HepG2 (cell line): ENCODE data around the gene SGF29. TPM values are rescaled to one million over a fixed set of nuclear protein-coding genes. Genes with fewer than 3 reads are reported as not detected.

Experiments used
- CAMTA2 ChIP-seq: sonication (generic); formaldehyde crosslinking; IDR thresholded peaks from 2 replicates; pipeline ENCODE4 v1.4.0; 2020; ENCODE audit warnings: mild to moderate bottlenecking, missing genetic modification reagents, borderline replicate concordance
- CERS6 ChIP-seq: sonication (generic); formaldehyde crosslinking; IDR thresholded peaks from 2 replicates; pipeline ENCODE4 v1.5.0; 2020; ENCODE audit warnings: missing genetic modification reagents
- EHMT2 ChIP-seq: fragments of 200-600 bp; sonication (generic); IDR thresholded peaks from 2 replicates; pipeline ENCODE4 v1.7.0; 2017; ENCODE audit warnings: antibody characterized with exemption, low read depth, low read length, borderline replicate concordance
- ELK4 ChIP-seq: sonication (generic); formaldehyde crosslinking; IDR thresholded peaks from 2 replicates; pipeline ENCODE4 v1.9.0; 2021; ENCODE audit warnings: missing genetic modification reagents, borderline replicate concordance
- ETV6 ChIP-seq: sonication (generic); formaldehyde crosslinking; conservative IDR thresholded peaks from 2 replicates; pipeline ENCODE4 v1.4.0; 2020; ENCODE audit warnings: missing genetic modification reagents
- GATA4 ChIP-seq: sonication (generic); IDR thresholded peaks from 2 replicates; pipeline ENCODE4 v1.6.1; 2016; ENCODE audit warnings: antibody characterized with exemption, low read depth, borderline replicate concordance
- GTF3A ChIP-seq: sonication (generic); formaldehyde crosslinking; conservative IDR thresholded peaks from 2 replicates; pipeline ENCODE4 v1.4.0; 2020; ENCODE audit warnings: mild to moderate bottlenecking, missing genetic modification reagents
- HMGA1 ChIP-seq: sonication (generic); formaldehyde crosslinking; conservative IDR thresholded peaks from 2 replicates; pipeline ENCODE4 v1.4.0; 2020; ENCODE audit warnings: missing genetic modification reagents
- JDP2 ChIP-seq: sonication (generic); formaldehyde crosslinking; IDR thresholded peaks from 2 replicates; pipeline ENCODE4 v1.8.1; 2022; ENCODE audit warnings: missing genetic modification reagents, borderline replicate concordance
- KMT2A ChIP-seq: sonication (generic); formaldehyde crosslinking; IDR thresholded peaks from 2 replicates; pipeline ENCODE4 v1.4.0; 2020; ENCODE audit warnings: missing genetic modification reagents
- PAWR ChIP-seq: sonication (generic); formaldehyde crosslinking; IDR thresholded peaks from 2 replicates; pipeline ENCODE4 v1.4.0; 2020; ENCODE audit warnings: missing genetic modification reagents, mild to moderate bottlenecking, borderline replicate concordance
- TARDBP ChIP-seq: sonication (generic); formaldehyde crosslinking; IDR thresholded peaks from 2 replicates; pipeline ENCODE4 v1.8.0; 2022; ENCODE audit warnings: mild to moderate bottlenecking, missing genetic modification reagents
- TOE1 ChIP-seq: sonication (generic); formaldehyde crosslinking; IDR thresholded peaks from 2 replicates; pipeline ENCODE4 v1.4.0; 2020; ENCODE audit warnings: mild to moderate bottlenecking, missing genetic modification reagents
- ZBTB38 ChIP-seq: sonication (generic); formaldehyde crosslinking; IDR thresholded peaks from 2 replicates; pipeline ENCODE4 v1.5.1; 2020; ENCODE audit warnings: mild to moderate bottlenecking, missing genetic modification reagents
- ZC3H4 ChIP-seq: sonication (generic); formaldehyde crosslinking; IDR thresholded peaks from 2 replicates; pipeline ENCODE4 v1.4.0; 2020; ENCODE audit warnings: missing genetic modification reagents, borderline replicate concordance
- ZFP62 ChIP-seq: sonication (generic); formaldehyde crosslinking; IDR thresholded peaks from 2 replicates; pipeline ENCODE4 v1.4.0; 2020; ENCODE audit warnings: missing genetic modification reagents
- ZNF138 ChIP-seq: sonication (generic); formaldehyde crosslinking; IDR thresholded peaks from 2 replicates; pipeline ENCODE4 v1.5.0; 2020; ENCODE audit warnings: mild to moderate bottlenecking, low read depth, missing genetic modification reagents
- ZNF33B ChIP-seq: sonication (generic); formaldehyde crosslinking; IDR thresholded peaks from 2 replicates; pipeline ENCODE4 v1.5.1; 2020; ENCODE audit warnings: mild to moderate bottlenecking, missing genetic modification reagents
- ZNF496 ChIP-seq: sonication (generic); formaldehyde crosslinking; IDR thresholded peaks from 2 replicates; pipeline ENCODE4 v1.8.1; 2023; ENCODE audit warnings: mild to moderate bottlenecking, moderate library complexity, missing genetic modification reagents; ENCODE audit not compliant: insufficient replicate concordance
- ZNF557 ChIP-seq: sonication (generic); formaldehyde crosslinking; IDR thresholded peaks from 2 replicates; pipeline ENCODE4 v1.4.0; 2020; ENCODE audit warnings: missing genetic modification reagents
- ZNF720 ChIP-seq: sonication (generic); formaldehyde crosslinking; IDR thresholded peaks from 2 replicates; pipeline ENCODE4 v1.4.0; 2020; ENCODE audit warnings: missing genetic modification reagents
- ZNF766 ChIP-seq: sonication (generic); formaldehyde crosslinking; IDR thresholded peaks from 2 replicates; pipeline ENCODE4 v1.5.0; 2020; ENCODE audit warnings: missing genetic modification reagents, borderline replicate concordance
- ZNF768 ChIP-seq: sonication (generic); formaldehyde crosslinking; IDR thresholded peaks from 2 replicates; pipeline ENCODE4 v1.4.0; 2020; ENCODE audit warnings: missing genetic modification reagents
- ZNF790 ChIP-seq: sonication (generic); formaldehyde crosslinking; IDR thresholded peaks from 2 replicates; pipeline ENCODE4 v1.8.0; 2022; ENCODE audit warnings: missing genetic modification reagents, mild to moderate bottlenecking, borderline replicate concordance
- ZNF839 ChIP-seq: sonication (generic); formaldehyde crosslinking; IDR thresholded peaks from 2 replicates; pipeline ENCODE4 v1.4.0; 2020; ENCODE audit warnings: missing genetic modification reagents, mild to moderate bottlenecking, borderline replicate concordance
- ZNF883 ChIP-seq: sonication (generic); formaldehyde crosslinking; IDR thresholded peaks from 2 replicates; pipeline ENCODE4 v1.5.1; 2020; ENCODE audit warnings: mild to moderate bottlenecking, missing genetic modification reagents; ENCODE audit errors: not compliant biosample characterization
- ZSCAN31 ChIP-seq: sonication (generic); formaldehyde crosslinking; IDR thresholded peaks from 2 replicates; pipeline ENCODE4 v1.5.0; 2020; ENCODE audit warnings: low read depth, mild to moderate bottlenecking, missing genetic modification reagents
- ZSCAN5A ChIP-seq: sonication (generic); formaldehyde crosslinking; IDR thresholded peaks from 2 replicates; pipeline ENCODE4 v1.8.0; 2022; ENCODE audit warnings: mild to moderate bottlenecking, missing genetic modification reagents, borderline replicate concordance
- polyA plus RNA-seq, 8 experiments: library from polyadenylated mRNA; depleted of rRNA in 3 of 8; stranded (reverse) in 7 of 8; unstranded in 1 of 8; fragments of >200 nt; fragmentation: Illumina TruSeq in 4 of 8; extraction: Trizol in 4 of 8; gene quantifications; 2 replicates each; pipeline versions ENCODE4 v1.2.1 to v1.2.3, GENCODE V29; 2011 to 2016; ENCODE audit warnings: low read depth in 4 of 8, missing spikeins in 1 of 8, mixed read lengths in 1 of 8; ENCODE audit not compliant: insufficient read depth in 1 of 8
- total RNA-seq, 5 experiments: library from RNA; depleted of rRNA; stranded (reverse); fragments of >200 nt; fragmentation: Illumina TruSeq; extraction: Trizol; gene quantifications; 2 replicates each; pipeline ENCODE4 v1.2.3, GENCODE V29; 2016; ENCODE audit warnings: low read depth in 1 of 5

Gene SGF29
- total and polyA plus RNA-seq, 2 of the 13 experiments (the other 11 are each of a cell fraction or from before 2014, with no cell fraction given), result 5.0 to 29.4 TPM

GRCh38 chr16:28538733-28539596 is 14.8 kb upstream of the SGF29 start, which contains the start of gene NUPR1 (continued):
- TF ChIP-seq ZNF766 (CRISPR knock-in tag), result peak; percentile 80; the same call in 1 of the 2 replicates
- no peak for TF ChIP-seq PAWR (CRISPR knock-in tag)
- 0 out of 2 replicates have a peak, but pooled peaks have one; percentile 8 for TF ChIP-seq ZNF768 (CRISPR knock-in tag)
- no peak for TF ChIP-seq HMGA1
- no peak; the same call in 1 of the 2 replicates for TF ChIP-seq ZNF790
- TF ChIP-seq GATA4, result no peak
- TF ChIP-seq ZC3H4, result 0 out of 2 replicates have a peak, but pooled peaks have one; percentile 32
- TF ChIP-seq CERS6, result no peak
- no peak for TF ChIP-seq ZNF557 (CRISPR knock-in tag)
- TF ChIP-seq ZNF720 (CRISPR knock-in tag), result no peak
- TF ChIP-seq ZNF496, result no peak
- 0 out of 2 replicates have a peak, but pooled peaks have one; percentile 15 for TF ChIP-seq ZNF839
- no peak for TF ChIP-seq ZNF883
- TF ChIP-seq ZSCAN5A, result no peak
- TF ChIP-seq ZNF33B, result no peak
- TF ChIP-seq TARDBP (CRISPR knock-in tag), result peak; percentile 88
- no peak for TF ChIP-seq TOE1 (CRISPR knock-in tag)
- no peak for TF ChIP-seq ETV6 (CRISPR knock-in tag)
- peak; percentile 58 for TF ChIP-seq KMT2A
- TF ChIP-seq CAMTA2 (CRISPR knock-in tag), result no peak
- TF ChIP-seq ZSCAN31 (CRISPR knock-in tag), result no peak; the same call in 1 of the 2 replicates
- no peak for TF ChIP-seq GTF3A (CRISPR knock-in tag)
- no peak for TF ChIP-seq ELK4
- TF ChIP-seq JDP2 (CRISPR knock-in tag), result no peak
- no peak for TF ChIP-seq ZFP62 (CRISPR knock-in tag)
- no peak for TF ChIP-seq EHMT2
- no peak for TF ChIP-seq ZNF138
- 0 out of 2 replicates have a peak, but pooled peaks have one; percentile 35 for TF ChIP-seq ZBTB38
